Measurements from ENCODE around the gene SLC16A9. TPM values are rescaled to one million over a fixed set of nuclear protein-coding genes. Genes with fewer than 3 reads are reported as not detected.

SLC16A9 gene
- total RNA-seq, 2 donors from 2014 or later = 1.7 to 6.1 TPM

GRCh38 chr10:59617996-59618395, 91.7 kb downstream of the SLC16A9 start:
- no peak for DNase-seq (ENCODE audit: low spot score)
- intact Hi-C loops (cut with DNase I) = no loop called here

- intact Hi-C loops (cut with DNase I) = no loop called here
- DNase-seq (ENCODE audit: low spot score) = no peak
These were observed 98.6 kb downstream of the SLC16A9 start for GRCh38 chr10:59611048-59611447.

DNA sequence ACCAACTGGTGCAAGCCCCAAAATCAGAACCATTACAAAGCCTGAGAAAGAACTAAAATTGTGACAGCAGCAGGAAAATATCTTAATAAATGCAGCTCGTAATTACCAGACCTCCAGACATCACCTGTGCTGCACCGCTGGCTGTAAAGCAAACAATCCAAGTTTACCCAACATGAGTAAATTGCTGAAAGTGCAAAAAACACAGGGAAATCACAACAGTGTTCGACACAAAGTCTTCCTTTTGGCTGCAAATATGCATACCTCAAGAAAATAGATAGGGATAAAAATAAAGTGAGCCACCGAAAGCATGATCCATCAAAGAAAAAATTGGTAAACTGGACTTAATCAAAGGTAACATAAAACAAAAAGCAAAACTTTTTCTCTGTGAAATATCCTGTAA, 101.7 kb downstream of the SLC16A9 start:
- DNase-seq (ENCODE audit: low spot score) = no peak
- intact Hi-C loops (cut with DNase I) = no loop called here

DNA sequence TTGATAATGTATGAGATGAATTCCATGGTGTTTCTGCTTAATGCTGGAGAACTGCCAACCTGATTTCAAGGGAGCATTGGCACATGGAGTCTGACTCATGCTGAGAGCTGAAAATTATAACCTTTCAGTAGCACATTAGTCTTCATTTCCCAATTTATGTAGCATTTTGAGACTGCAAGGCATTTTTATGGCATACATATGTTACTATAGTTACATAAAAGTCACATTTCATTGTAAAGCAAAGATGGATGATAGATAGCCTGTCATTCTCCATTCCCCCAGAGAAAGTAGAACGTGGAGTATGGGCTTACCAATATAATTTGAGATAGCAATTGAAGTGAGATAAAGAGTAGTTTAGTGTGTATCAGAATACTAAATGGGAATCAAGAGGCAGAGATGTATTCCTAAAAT, 103.1 kb downstream of the SLC16A9 start:
- intact Hi-C loops (cut with DNase I) = no loop called here

GRCh38 chr10:59601985-59602384, 107.7 kb downstream of the SLC16A9 start:
- no peak for DNase-seq (ENCODE audit: low spot score)
- intact Hi-C loops (cut with DNase I) = no loop called here

More for the DNA sequence above, 103.1 kb downstream of the SLC16A9 start:
- no peak for DNase-seq (ENCODE audit: low spot score)

Other genes with a start within 250 kb of the SLC16A9 start
- gene MRLN, start 43.6 kb upstream of the SLC16A9 start, total RNA-seq = under 1 TPM in 1 of 2 donors, not detected in 1; 0.38 TPM
- 10 to 100 TPM; 60.4 to 64.3 TPM for gene CCDC6, start 196.7 kb upstream of the SLC16A9 start, total RNA-seq